ENCODE data around the gene SNX3.

The SNX3 gene

GRCh38 chr6:108171291-108171917, 89.4 kb downstream of the SNX3 start:
- Mint-ChIP-seq H3K9me3 (no peaks in the 10 kb centered on the region), H3K27me3 (peaks cover 99% of the 10 kb centered on the region), H3K27ac (no peak overlapping the region), H3K4me3 (peak overlapping the region in 1 of 2 donors; percentile 28), H3K4me1 (peaks cover 75% of the 10 kb centered on the region)
- ATAC-seq (no peak), DNase-seq (no peak)

- ATAC-seq (no peak), DNase-seq (no peak)
- H3K27ac Mint-ChIP-seq, result peak overlapping the region in 1 of 2 donors; percentile 42
- H3K4me3 Mint-ChIP-seq, result peak overlapping the region; percentile 41 to 42
- H3K4me1 Mint-ChIP-seq, result peaks cover 75% of the 10 kb centered on the region
- peaks cover 99% of the 10 kb centered on the region for H3K27me3 Mint-ChIP-seq
- no peaks in the 10 kb centered on the region for H3K9me3 Mint-ChIP-seq
Measured at GRCh38 chr6:108170332-108171290, 90.2 kb downstream of the SNX3 start.

- Mint-ChIP-seq H3K27ac (no peak overlapping the region), H3K27me3 (peaks cover 99% of the 10 kb centered on the region), H3K4me3 (peak overlapping the region; percentile 59 to 64), H3K4me1 (peaks cover 75% of the 10 kb centered on the region), H3K9me3 (no peaks in the 10 kb centered on the region)
- DNase-seq (no peak), ATAC-seq (peak; percentile 41)
Measured at GRCh38 chr6:108169464-108170331, 91.1 kb downstream of the SNX3 start.

DNA sequence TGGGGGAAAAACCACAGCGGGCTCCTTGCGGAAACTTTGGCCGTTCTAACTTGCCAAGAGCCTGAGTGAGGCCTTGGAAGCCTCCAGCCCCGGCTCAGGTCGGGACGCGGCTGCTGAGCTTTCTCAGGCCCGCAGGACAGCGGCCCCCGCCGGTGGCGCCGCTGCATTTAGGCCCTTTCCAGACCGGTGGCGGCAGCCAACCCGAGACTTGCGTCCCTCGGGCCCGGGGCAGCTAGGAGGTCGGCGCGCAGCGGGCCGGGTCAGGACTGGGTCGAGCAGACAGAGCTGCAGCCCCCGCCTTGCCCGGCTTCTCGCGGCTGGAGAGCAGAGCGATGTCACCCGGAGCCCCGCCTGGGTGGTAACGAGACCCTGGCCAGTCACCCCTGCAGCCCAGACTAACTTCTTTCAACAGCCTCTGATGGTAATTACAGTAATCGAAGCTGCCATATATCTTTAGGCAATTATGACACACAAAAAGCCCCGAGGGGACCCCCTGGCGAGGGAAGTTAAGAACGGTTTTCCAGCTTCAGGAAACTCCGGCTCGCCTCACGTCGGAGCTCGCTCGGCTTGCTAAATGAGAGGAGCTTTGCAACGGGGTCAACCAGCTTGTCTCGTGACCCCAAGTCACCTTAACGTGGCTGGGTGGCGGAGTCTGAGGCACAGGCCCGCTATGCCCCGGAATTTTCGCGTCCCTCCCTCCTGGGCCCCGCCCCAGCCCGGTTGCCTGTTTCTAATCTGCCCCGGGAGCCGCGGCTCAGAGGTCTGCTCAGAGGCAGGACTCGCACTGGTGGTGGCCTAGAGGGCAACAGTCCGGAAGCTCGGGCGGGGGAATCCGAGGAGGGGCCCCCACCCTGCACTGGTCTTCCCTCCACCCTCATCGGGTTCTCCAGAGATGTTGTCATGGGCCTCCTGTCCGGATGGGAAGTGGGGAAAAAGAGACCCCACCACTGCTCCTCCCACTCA, 92.1 kb downstream of the SNX3 start:
- Mint-ChIP-seq H3K9me3 (no peaks in the 10 kb centered on the region), H3K4me1 (peaks cover 79% of the 10 kb centered on the region), H3K27ac (no peak overlapping the region), H3K4me3 (peak overlapping the region; percentile 59 to 64), H3K27me3 (peaks cover 99% of the 10 kb centered on the region)
- ATAC-seq, result peak; percentile 69
- peak in 1 of 2 donors; percentile 42 for DNase-seq

GRCh38 chr6:108168090-108168463, 92.8 kb downstream of the SNX3 start:
- peaks cover 100% of the 10 kb centered on the region for H3K27me3 Mint-ChIP-seq
- peak overlapping the region; percentile 59 to 64 for H3K4me3 Mint-ChIP-seq
- no peaks in the 10 kb centered on the region for H3K9me3 Mint-ChIP-seq
- peaks cover 84% of the 10 kb centered on the region for H3K4me1 Mint-ChIP-seq
- peak; percentile 13 for ATAC-seq
- H3K27ac Mint-ChIP-seq, result no peak overlapping the region
- peak in 1 of 2 donors; percentile 29 for DNase-seq

DNA sequence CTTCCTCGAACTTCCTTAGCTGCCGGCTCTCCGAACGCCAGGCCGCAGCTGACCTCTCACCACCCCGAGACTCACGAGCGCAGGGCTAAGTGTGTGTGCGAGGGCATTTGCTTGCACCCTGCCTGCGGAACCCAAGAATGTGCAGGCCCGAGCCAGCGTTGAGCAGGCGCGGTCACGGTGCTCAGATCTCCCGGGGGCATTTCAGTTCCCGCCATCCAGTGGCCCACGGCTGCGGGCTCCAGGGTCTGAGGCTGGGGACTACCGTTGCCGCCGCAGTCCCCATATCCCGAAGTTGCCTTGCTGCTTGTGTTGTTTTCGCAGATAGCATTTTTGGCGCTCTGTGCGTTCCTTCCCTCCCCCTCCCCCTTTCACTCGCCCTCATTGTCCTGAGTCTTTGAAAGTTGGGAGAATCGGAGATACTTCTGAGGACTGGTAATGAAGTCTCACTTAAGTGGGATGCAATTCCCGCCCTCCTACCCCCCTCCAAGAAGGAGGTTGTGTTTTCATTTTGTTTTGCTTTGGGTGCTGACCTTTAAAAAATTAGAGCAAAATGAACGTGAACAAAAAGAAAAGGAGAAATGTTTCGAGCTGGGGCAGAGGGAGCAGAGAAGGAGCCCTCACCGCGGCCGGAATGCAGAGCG, 93.3 kb downstream of the SNX3 start:
- no peak for ATAC-seq
- Mint-ChIP-seq H3K4me1 (peaks cover 84% of the 10 kb centered on the region), H3K4me3 (peak overlapping the region; percentile 59 to 64), H3K27ac (peak overlapping the region in 1 of 2 donors; percentile 80), H3K9me3 (no peaks in the 10 kb centered on the region), H3K27me3 (peaks cover 100% of the 10 kb centered on the region)
- no peak for DNase-seq

DNA sequence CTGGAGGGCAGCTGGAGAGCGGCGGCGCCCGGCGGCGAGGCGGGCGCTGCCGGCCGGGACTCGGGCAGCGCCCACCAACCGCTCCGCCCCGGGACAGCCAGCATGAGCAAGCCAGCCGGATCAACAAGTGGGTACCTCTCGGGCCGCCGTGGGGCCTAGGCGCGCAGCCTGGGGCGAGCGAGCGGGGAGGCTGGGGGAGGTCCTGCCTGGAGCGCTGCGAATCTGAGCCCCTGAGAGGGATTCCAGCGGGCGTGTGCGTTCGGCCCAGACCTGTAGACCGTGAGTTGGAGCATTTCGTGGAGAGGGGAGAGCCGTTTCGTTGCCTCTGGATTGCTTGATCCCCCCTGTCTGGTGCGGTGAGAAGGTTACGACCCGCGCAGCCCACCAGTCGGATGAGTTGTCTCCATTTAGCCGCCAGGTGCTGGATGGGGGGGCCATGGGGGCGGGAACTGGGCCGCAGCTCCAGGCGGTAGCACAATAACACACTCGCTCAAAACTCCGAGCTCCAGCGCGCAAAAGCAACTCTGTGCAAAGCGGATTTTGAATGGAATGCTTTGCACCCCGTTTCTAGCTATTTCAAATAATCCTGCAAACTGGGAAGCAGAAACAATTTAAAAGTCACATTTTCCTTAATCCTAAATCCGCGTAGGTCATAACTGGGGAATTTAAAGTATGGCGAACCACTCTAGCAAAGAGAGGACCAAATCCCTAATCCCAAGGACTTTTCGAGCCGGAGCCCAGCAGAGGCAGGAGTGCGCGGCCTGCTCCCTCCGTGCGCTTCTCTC, 94.0 kb downstream of the SNX3 start:
- ATAC-seq, result no peak
- H3K9me3 Mint-ChIP-seq, result no peaks in the 10 kb centered on the region
- H3K27me3 Mint-ChIP-seq, result peaks cover 100% of the 10 kb centered on the region
- peak overlapping the region; percentile 59 to 64 for H3K4me3 Mint-ChIP-seq
- DNase-seq, result no peak
- H3K4me1 Mint-ChIP-seq, result peaks cover 84% of the 10 kb centered on the region
- H3K27ac Mint-ChIP-seq, result peak overlapping the region in 1 of 2 donors; percentile 80

- Mint-ChIP-seq H3K4me1 (peaks cover 77% of the 10 kb centered on the region), H3K27ac (no peak within 1 kb of the TSS), H3K4me3 (peak within 1 kb of the TSS; percentile 62 to 64), H3K27me3 (peaks cover 100% of the 10 kb centered on the region), H3K9me3 (no peaks in the 10 kb centered on the region)
- ATAC-seq, result no peak
- no peak for DNase-seq
Measured at GRCh38 chr6:108165714-108166663, 94.9 kb downstream of the SNX3 start, which contains the start of gene NR2E1. Gene NR2E1 (plus strand): TSS chr6:108166022. CDS start chr6:108166766, 744 bp downstream.

- no peaks in the 10 kb centered on the region for H3K9me3 Mint-ChIP-seq
- DNase-seq (no peak), ATAC-seq (no peak)
- no peak overlapping the region for H3K27ac Mint-ChIP-seq
- H3K4me3 Mint-ChIP-seq, result peak overlapping the region; percentile 41 to 45
- H3K27me3 Mint-ChIP-seq, result peaks cover 100% of the 10 kb centered on the region
- peaks cover 68% of the 10 kb centered on the region for H3K4me1 Mint-ChIP-seq
Measured at GRCh38 chr6:108164815-108165706, 95.8 kb downstream of the SNX3 start.

- Mint-ChIP-seq H3K4me3 (peak overlapping the region in 1 of 2 donors; percentile 41), H3K27me3 (peaks cover 100% of the 10 kb centered on the region), H3K27ac (peak overlapping the region in 1 of 2 donors; percentile 38), H3K9me3 (no peaks in the 10 kb centered on the region), H3K4me1 (peaks cover 62% of the 10 kb centered on the region)
- ATAC-seq (no peak), DNase-seq (no peak)
Measured at GRCh38 chr6:108164543-108164814, 96.4 kb downstream of the SNX3 start.

DNA sequence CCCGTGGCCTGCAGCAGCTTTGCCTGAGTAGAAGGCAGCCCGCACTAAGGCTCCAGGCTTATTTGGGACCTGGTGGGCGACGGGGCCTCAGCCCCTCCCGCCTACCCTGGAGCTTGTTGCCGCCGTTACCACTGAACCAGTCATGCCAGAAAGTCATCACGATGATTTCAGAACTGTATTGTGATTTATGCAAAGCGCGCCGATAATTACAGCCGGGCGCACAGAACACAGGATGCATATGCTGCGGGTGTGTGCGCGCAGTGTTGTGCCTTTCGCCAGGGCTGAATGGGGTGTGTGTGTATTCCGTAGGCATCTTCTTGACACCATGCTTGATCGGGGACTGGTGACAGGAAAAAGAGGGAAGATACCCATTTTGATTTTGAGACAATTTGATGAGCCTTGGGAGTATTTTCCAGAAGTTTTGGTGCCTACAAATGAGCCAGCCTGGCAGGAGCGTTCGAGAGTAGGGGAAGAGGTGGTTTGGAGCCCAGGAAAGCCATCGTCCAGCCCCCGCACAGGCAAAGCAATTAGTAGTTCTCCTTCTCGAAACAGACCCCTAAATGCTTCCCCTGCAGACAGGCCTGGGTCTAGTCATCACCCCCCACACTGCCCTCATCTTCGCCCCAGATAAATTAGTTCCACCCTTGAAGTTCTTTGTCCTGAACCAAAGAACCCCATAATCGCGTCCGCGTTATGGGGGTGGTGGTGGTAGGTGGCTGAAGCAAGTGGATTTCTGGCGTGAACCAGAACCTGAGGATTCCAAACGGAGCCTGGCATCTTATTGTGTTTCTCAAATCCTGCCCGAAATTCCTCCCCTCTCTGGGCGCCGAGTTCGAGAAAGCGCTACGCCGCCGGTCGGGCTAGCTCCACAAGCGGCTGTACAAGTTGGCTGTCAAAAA, 96.9 kb downstream of the SNX3 start:
- Mint-ChIP-seq H3K27ac (peak overlapping the region; percentile 3 to 38), H3K27me3 (peaks cover 100% of the 10 kb centered on the region), H3K9me3 (no peaks in the 10 kb centered on the region), H3K4me3 (peak overlapping the region in 1 of 2 donors; percentile 25), H3K4me1 (peaks cover 56% of the 10 kb centered on the region)
- ATAC-seq (no peak), DNase-seq (no peak)
